SH-SY5Y (cell line): ENCODE results near the gene CFAP410.

ENCODE experiments used
- GATA2 ChIP-seq: IDR thresholded peaks from 2 replicates; pipeline ENCODE4 v1.6.1; 2011; ENCODE audit warnings: mild to moderate bottlenecking, low read depth, low read length
- GATA3 ChIP-seq: IDR thresholded peaks from 2 replicates; pipeline ENCODE4 v1.6.1; 2011; ENCODE audit warnings: low read depth, mild to moderate bottlenecking, low read length, moderate library complexity

DNA sequence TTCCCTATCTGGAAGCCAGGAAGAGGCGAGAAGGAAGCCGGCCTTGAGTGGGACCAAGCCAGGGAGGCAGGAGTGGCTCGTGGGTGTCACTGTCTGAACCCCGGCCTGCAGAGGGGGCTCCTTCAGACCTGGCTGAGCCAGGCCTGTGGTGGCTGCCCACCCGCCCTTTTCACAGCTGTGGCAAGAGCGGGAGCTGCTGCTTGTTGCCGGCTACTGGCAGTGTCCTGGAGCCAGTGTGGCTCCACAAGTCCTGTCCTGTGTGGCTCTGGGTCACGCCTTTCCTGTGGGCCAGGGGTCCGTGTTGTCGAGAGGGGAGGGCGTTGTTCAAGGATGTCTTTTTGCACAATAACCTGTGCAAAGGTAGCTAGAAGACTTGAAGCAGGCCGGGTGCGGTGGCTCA, 38.0 kb downstream of the CFAP410 start:
- TF ChIP-seq GATA2 (no peak), GATA3 (no peak)
